Measurements from ENCODE around the gene HELZ.

The HELZ gene

DNA sequence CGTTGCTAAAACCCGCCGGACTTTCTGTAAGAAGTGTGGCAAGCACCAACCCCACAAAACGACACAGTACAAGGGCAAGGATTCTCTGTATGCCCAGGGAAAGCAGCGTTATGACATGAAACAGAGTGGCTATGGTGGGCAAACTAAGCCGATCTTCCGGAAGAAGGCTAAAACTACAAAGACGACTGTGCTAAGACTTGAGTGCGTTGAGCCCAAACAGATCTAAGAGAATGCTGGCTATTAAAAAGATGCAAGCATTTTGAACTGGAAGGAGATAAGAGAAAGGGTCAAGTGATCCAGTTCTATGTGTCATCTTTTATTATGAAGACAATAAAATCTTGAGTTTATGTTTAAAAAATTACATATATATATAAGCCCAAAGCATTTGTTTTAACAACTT, 20.3 kb downstream of the HELZ start:
- H3K79me2 ChIP-seq (ENCODE audit: control insufficient read depth, insufficient read depth, low read length, unreplicated experiment): peaks cover 54% of the 10 kb centered on the region

GRCh38 chr17:67223924-67224323, 21.1 kb downstream of the HELZ start:
- Histone ChIP-seq H3K4me1 (ENCODE audit: control insufficient read depth, insufficient read depth, low read length, unreplicated experiment) (peaks cover 13% of the 10 kb centered on the region), H3K79me2 (ENCODE audit: control insufficient read depth, insufficient read depth, low read length, unreplicated experiment) (peaks cover 57% of the 10 kb centered on the region), H3K36me3 (ENCODE audit: insufficient read depth, low read length) (peaks cover 10% of the 10 kb centered on the region), H3K27me3 (ENCODE audit: insufficient read depth, low read length) (no peaks in the 10 kb centered on the region), H3K27ac (ENCODE audit: low read depth, low read length) (no peak overlapping the region), H2AFZ (ENCODE audit: low read length, unreplicated experiment) (no peak overlapping the region), H3K4me3 (ENCODE audit: low read depth, low read length) (no peak overlapping the region)

More for the DNA sequence above, 20.3 kb downstream of the HELZ start:
- Histone ChIP-seq H3K27me3 (ENCODE audit: insufficient read depth, low read length) (no peaks in the 10 kb centered on the region), H3K27ac (ENCODE audit: low read depth, low read length) (no peak overlapping the region), H3K36me3 (ENCODE audit: insufficient read depth, low read length) (peaks cover 10% of the 10 kb centered on the region), H2AFZ (ENCODE audit: low read length, unreplicated experiment) (no peak overlapping the region), H3K4me1 (ENCODE audit: control insufficient read depth, insufficient read depth, low read length, unreplicated experiment) (peaks cover 5% of the 10 kb centered on the region), H3K4me3 (ENCODE audit: low read depth, low read length) (no peak overlapping the region)

DNA sequence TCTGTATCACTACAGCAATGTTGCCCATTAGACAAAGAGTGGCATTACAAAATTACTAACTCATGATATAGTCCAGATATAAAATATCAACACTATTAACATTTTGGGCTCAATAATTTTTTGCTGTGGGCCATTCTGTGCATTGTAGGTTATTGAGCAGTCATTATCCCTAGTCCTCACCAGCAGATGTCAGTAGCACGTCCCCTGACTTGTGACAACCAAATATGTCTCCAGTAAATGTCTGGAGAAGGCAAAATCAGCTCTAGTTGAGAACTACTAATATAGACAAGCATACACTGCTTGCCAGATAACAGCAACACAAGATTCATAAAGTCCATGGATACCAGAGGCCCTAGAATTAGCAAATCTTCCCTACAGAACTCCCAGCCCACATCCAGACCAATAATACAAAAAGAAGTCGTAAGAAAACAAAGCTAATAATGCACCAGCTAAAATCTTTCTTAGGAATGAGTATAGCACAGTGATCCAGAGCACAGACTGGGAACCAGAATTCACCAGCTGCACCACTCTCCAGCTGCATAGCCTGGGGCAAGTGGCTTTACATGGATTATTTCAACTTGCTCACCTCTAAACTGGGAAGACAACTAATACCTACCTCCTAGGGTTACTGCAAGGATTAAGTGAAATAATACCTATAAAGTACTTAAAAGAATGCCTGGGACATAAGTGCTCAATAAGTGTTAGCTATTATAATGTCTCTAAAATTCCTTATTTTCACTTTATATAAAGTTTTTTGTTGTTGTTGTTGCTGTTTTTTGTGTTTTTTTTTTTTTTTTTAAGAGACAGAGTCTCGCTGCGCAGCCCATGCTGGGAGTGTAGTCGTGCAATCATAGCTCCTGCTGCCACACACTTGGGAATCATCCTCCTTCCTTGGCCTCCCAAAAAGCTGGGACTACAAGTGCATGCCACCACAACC, 23.7 kb downstream of the HELZ start:
- H3K79me2 ChIP-seq (ENCODE audit: control insufficient read depth, insufficient read depth, low read length, unreplicated experiment): peaks cover 52% of the 10 kb centered on the region
- H3K4me1 ChIP-seq (ENCODE audit: control insufficient read depth, insufficient read depth, low read length, unreplicated experiment): peaks cover 20% of the 10 kb centered on the region
- peaks cover 23% of the 10 kb centered on the region for H3K36me3 ChIP-seq (ENCODE audit: insufficient read depth, low read length)
- no peak overlapping the region for H3K4me3 ChIP-seq (ENCODE audit: low read depth, low read length)
- no peak overlapping the region for H3K27ac ChIP-seq (ENCODE audit: low read depth, low read length)
- H2AFZ ChIP-seq (ENCODE audit: low read length, unreplicated experiment): no peak overlapping the region
- no peaks in the 10 kb centered on the region for H3K27me3 ChIP-seq (ENCODE audit: insufficient read depth, low read length)

DNA sequence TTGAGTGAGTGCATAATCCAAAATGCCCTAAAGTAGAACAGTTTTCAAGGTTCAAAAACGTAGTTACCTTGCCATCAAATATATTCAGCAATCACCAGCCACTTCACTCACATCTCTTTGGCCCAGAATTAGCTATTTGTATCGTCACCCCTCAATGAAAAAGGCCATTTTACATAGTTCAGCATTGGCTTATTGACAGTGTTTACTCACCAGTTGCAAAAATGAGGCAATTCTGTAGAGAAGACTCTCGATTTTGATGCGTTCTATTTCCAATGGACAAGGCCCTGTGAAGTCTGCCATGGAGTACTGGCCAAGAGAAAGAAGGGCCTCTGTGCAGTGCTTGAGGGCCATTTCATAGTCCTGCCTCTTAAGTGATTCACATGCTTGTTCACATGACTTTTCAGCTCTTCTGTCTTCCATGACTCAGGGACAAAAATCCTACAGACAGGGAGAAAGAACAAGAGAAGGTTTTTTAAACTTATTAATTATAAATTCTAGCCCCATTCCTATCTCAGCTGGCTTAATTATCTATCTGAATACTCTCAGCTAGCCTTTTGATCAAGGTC, 26.5 kb downstream of the HELZ start:
- Histone ChIP-seq H3K36me3 (ENCODE audit: insufficient read depth, low read length) (peaks cover 16% of the 10 kb centered on the region), H3K79me2 (ENCODE audit: control insufficient read depth, insufficient read depth, low read length, unreplicated experiment) (peaks cover 37% of the 10 kb centered on the region), H3K4me3 (ENCODE audit: low read depth, low read length) (no peak overlapping the region), H3K27me3 (ENCODE audit: insufficient read depth, low read length) (no peaks in the 10 kb centered on the region), H3K4me1 (ENCODE audit: control insufficient read depth, insufficient read depth, low read length, unreplicated experiment) (peaks cover 20% of the 10 kb centered on the region), H2AFZ (ENCODE audit: low read length, unreplicated experiment) (no peak overlapping the region), H3K27ac (ENCODE audit: low read depth, low read length) (no peak overlapping the region)

GRCh38 chr17:67217446-67217845, 27.6 kb downstream of the HELZ start:
- Histone ChIP-seq H3K79me2 (ENCODE audit: control insufficient read depth, insufficient read depth, low read length, unreplicated experiment) (peaks cover 34% of the 10 kb centered on the region), H3K36me3 (ENCODE audit: insufficient read depth, low read length) (peaks cover 16% of the 10 kb centered on the region), H3K27ac (ENCODE audit: low read depth, low read length) (no peak overlapping the region), H3K4me1 (ENCODE audit: control insufficient read depth, insufficient read depth, low read length, unreplicated experiment) (peaks cover 29% of the 10 kb centered on the region), H2AFZ (ENCODE audit: low read length, unreplicated experiment) (no peak overlapping the region), H3K27me3 (ENCODE audit: insufficient read depth, low read length) (no peaks in the 10 kb centered on the region), H3K4me3 (ENCODE audit: low read depth, low read length) (no peak overlapping the region)

DNA sequence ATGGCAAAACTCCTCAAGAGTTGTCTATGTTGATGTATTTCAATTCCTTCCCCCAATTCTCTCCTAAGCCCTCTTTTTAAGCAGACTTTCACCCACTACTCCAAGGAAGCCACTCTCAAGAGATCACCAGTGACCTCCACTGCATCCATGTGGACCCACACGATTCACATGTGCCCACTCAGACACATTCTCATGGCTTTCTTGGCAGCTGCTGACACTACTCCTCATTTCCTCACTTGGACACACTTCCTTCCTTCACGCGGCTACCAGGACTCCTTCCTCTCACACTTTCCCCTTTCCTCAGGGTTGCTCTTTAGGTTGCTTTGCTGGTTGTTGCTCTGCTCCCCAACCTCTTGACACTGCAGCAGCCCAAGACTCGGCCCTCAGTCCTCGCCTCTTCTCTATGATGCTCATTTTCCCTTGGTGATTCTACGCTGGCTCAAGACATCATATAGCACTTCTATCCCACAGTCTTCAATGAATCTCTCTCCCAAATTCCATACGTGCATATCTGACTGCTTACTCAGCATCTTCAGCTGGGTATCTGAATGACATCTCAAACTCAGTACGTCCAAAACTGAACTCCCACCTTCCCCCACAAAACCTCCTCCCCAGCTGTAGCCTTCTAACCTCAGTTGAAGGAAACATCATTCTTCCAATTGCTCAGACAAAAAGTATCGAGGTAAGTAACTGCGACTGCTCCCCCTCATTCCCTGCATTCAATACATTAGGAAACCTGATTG, 28.2 kb downstream of the HELZ start:
- Histone ChIP-seq H3K4me3 (ENCODE audit: low read depth, low read length) (no peak overlapping the region), H3K27me3 (ENCODE audit: insufficient read depth, low read length) (no peaks in the 10 kb centered on the region), H3K79me2 (ENCODE audit: control insufficient read depth, insufficient read depth, low read length, unreplicated experiment) (peaks cover 30% of the 10 kb centered on the region), H3K4me1 (ENCODE audit: control insufficient read depth, insufficient read depth, low read length, unreplicated experiment) (peaks cover 36% of the 10 kb centered on the region), H3K27ac (ENCODE audit: low read depth, low read length) (no peak overlapping the region), H3K36me3 (ENCODE audit: insufficient read depth, low read length) (peaks cover 16% of the 10 kb centered on the region; the same call in 1 of the 2 replicates), H2AFZ (ENCODE audit: low read length, unreplicated experiment) (no peak overlapping the region)

DNA sequence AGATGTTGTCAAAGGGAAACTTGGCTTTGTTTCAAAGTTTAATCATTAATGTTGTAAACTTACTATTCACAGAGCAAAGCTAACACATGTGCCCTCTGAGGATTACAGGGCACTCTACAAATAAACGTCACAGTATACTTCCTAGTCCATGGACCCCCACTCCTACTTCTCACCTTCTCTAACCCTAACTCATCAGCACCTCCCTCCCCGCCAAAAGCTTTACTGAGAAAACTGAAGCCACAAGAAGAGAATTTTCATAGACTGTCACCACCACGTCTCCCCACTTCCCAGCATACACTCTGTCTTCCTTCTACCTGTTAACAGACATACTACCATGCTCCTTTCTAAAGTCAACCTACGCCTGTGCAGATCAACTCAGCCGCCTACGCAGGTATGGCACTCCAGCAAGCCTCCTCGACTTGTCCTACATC, 29.0 kb downstream of the HELZ start:
- Histone ChIP-seq H2AFZ (ENCODE audit: low read length, unreplicated experiment) (no peak overlapping the region), H3K79me2 (ENCODE audit: control insufficient read depth, insufficient read depth, low read length, unreplicated experiment) (peaks cover 26% of the 10 kb centered on the region), H3K4me3 (ENCODE audit: low read depth, low read length) (no peak overlapping the region), H3K36me3 (ENCODE audit: insufficient read depth, low read length) (peaks cover 17% of the 10 kb centered on the region; the same call in 1 of the 2 replicates), H3K27me3 (ENCODE audit: insufficient read depth, low read length) (no peaks in the 10 kb centered on the region), H3K27ac (ENCODE audit: low read depth, low read length) (no peak overlapping the region), H3K4me1 (ENCODE audit: control insufficient read depth, insufficient read depth, low read length, unreplicated experiment) (peaks cover 39% of the 10 kb centered on the region)

GRCh38 chr17:67212714-67213417, 32.1 kb downstream of the HELZ start:
- H3K79me2 ChIP-seq (ENCODE audit: control insufficient read depth, insufficient read depth, low read length, unreplicated experiment): peaks cover 10% of the 10 kb centered on the region
- no peaks in the 10 kb centered on the region for H3K27me3 ChIP-seq (ENCODE audit: insufficient read depth, low read length)
- no peak overlapping the region for H2AFZ ChIP-seq (ENCODE audit: low read length, unreplicated experiment)
- peaks cover 20% of the 10 kb centered on the region; the same call in 1 of the 2 replicates for H3K36me3 ChIP-seq (ENCODE audit: insufficient read depth, low read length)
- H3K4me1 ChIP-seq (ENCODE audit: control insufficient read depth, insufficient read depth, low read length, unreplicated experiment): peaks cover 27% of the 10 kb centered on the region
- peak overlapping the region; percentile 51 for H3K27ac ChIP-seq (ENCODE audit: low read depth, low read length)
- no peak overlapping the region; the same call in 1 of the 2 replicates for H3K4me3 ChIP-seq (ENCODE audit: low read depth, low read length)

DNA sequence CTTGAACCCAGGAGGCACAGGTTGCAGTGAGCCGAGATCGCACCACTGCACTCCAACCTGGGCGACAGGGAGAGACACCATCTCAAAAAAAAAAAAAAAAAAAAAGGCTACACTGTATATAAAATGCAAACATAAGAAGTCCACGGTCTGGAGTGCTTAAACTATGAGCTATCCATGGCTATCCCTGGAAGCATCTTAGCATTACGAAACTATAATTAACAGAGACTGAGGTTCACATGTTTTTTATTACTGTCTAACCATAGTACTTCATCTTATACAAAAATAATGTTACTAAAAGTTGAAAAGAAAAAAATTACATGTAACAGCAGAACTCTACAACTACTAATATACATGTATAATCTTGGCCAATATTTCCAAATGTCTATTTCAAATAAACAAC, 32.8 kb downstream of the HELZ start:
- H3K4me3 ChIP-seq (ENCODE audit: low read depth, low read length): no peak overlapping the region
- H3K27me3 ChIP-seq (ENCODE audit: insufficient read depth, low read length): no peaks in the 10 kb centered on the region
- H3K27ac ChIP-seq (ENCODE audit: low read depth, low read length): no peak overlapping the region
- H3K36me3 ChIP-seq (ENCODE audit: insufficient read depth, low read length): peaks cover 14% of the 10 kb centered on the region; the same call in 1 of the 2 replicates
- no peak overlapping the region for H2AFZ ChIP-seq (ENCODE audit: low read length, unreplicated experiment)
- peaks cover 27% of the 10 kb centered on the region for H3K4me1 ChIP-seq (ENCODE audit: control insufficient read depth, insufficient read depth, low read length, unreplicated experiment)
- peaks cover 10% of the 10 kb centered on the region for H3K79me2 ChIP-seq (ENCODE audit: control insufficient read depth, insufficient read depth, low read length, unreplicated experiment)

DNA sequence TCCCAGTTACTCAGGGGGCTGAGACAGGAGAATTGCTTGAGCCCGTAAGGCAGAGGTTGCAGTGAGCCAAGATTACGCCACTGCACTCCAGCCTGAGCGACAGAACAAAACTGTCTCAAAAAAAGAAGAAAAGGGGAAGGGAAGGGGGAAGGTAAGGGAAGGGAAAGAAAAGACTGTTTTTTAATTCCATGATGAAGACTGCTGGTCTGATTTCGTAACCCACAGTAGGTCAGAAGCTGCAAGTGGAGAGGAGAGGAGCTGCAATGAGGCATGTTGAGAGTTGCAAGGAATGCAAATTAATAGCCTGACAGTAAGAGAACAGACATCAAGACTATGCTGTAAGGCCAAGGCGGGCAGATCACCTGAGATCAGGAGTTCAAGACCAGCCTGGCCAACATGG, 33.3 kb downstream of the HELZ start:
- Histone ChIP-seq H3K27ac (ENCODE audit: low read depth, low read length) (no peak overlapping the region), H3K27me3 (ENCODE audit: insufficient read depth, low read length) (no peaks in the 10 kb centered on the region), H3K4me3 (ENCODE audit: low read depth, low read length) (no peak overlapping the region), H3K79me2 (ENCODE audit: control insufficient read depth, insufficient read depth, low read length, unreplicated experiment) (peaks cover 10% of the 10 kb centered on the region), H3K4me1 (ENCODE audit: control insufficient read depth, insufficient read depth, low read length, unreplicated experiment) (peaks cover 27% of the 10 kb centered on the region), H2AFZ (ENCODE audit: low read length, unreplicated experiment) (no peak overlapping the region), H3K36me3 (ENCODE audit: insufficient read depth, low read length) (0 out of 2 replicates have a peak, but pooled peaks cover 11% of the 10 kb centered on the region)
